A673 (cell line): ENCODE results near the gene EBF4. TPM values are rescaled to one million over a fixed set of nuclear protein-coding genes. Genes with fewer than 3 reads are reported as not detected.

Source experiments
- BruUV-seq: library from RNA; stranded (reverse); fragments of 400-500 nt; replicated peaks from 2 replicates; lab custom pipeline; 2021; lab: Mats Ljungman, UMichigan
- CTCF ChIA-PET: fragments of 300-600 bp; sonication (Branson Sonifier 250); formaldehyde crosslinking; loops from one replicate; lab custom pipeline; 2022; ENCODE audit warnings: antibody characterized with exemption; lab: Charles Lee
- POLR2A ChIA-PET: fragments of 300-600 bp; sonication (Branson Sonifier 250); formaldehyde crosslinking; loops from one replicate; lab custom pipeline; 2022; ENCODE audit warnings: antibody characterized with exemption; ENCODE audit not compliant: low non-redundant PET; lab: Charles Lee
- DNase-seq: peaks from one replicate; pipeline ENCODE4 v3.0.0-alpha.2; 2015; ENCODE audit warnings: low spot score
- H3K27ac ChIP-seq: fragments of 200-600 bp; sonication (generic); 2 replicates; pipeline ENCODE4 v1.5.1; 2016; ENCODE audit warnings: mixed run types, low read depth, mild to moderate bottlenecking, mixed read lengths, antibody characterized with exemption, low read length; ENCODE audit not compliant: poor library complexity, severe bottlenecking
- H3K27me3 ChIP-seq: fragments of 200-600 bp; sonication (generic); replicated peaks from 2 replicates; pipeline ENCODE4 v1.6.1; 2017; ENCODE audit warnings: mixed run types, low read depth, mild to moderate bottlenecking, mixed read lengths, antibody characterized with exemption, low read length; ENCODE audit not compliant: insufficient read depth, poor library complexity
- H3K36me3 ChIP-seq: fragments of 200-600 bp; sonication (generic); 2 replicates; pipeline ENCODE4 v1.6.1; 2016; ENCODE audit warnings: mixed run types, mild to moderate bottlenecking, mixed read lengths, antibody characterized with exemption, low read length; ENCODE audit not compliant: insufficient read depth, poor library complexity, severe bottlenecking
- H3K4me1 ChIP-seq: fragments of 200-600 bp; sonication (generic); 2 replicates; pipeline ENCODE4 v1.6.1; 2017; ENCODE audit warnings: mixed run types, mild to moderate bottlenecking, mixed read lengths, antibody characterized with exemption, low read length; ENCODE audit not compliant: insufficient read depth, poor library complexity, severe bottlenecking
- H3K4me3 ChIP-seq: fragments of 200-600 bp; sonication (generic); 2 replicates; pipeline ENCODE4 v1.5.1; 2016; ENCODE audit warnings: low read depth, mixed run types, mild to moderate bottlenecking, mixed read lengths, low read length; ENCODE audit not compliant: poor library complexity, severe bottlenecking
- H3K9me3 ChIP-seq: fragments of 200-600 bp; sonication (generic); 2 replicates; pipeline ENCODE4 v1.6.1; 2016; ENCODE audit warnings: mixed run types, low read depth, mild to moderate bottlenecking, mixed read lengths, antibody characterized with exemption, low read length; ENCODE audit not compliant: poor library complexity, severe bottlenecking
- EZH2 ChIP-seq: fragments of 200-600 bp; sonication (generic); IDR thresholded peaks from 2 replicates; pipeline ENCODE4 v1.6.1; 2017; ENCODE audit warnings: borderline replicate concordance, low read depth, mild to moderate bottlenecking, mixed read lengths, antibody characterized with exemption, low read length; ENCODE audit not compliant: poor library complexity, severe bottlenecking
- intact Hi-C: fragments of 100-400 bp; cut with micrococcal nuclease; formaldehyde crosslinking; loops from one replicate; pipeline ENCODE4 v1.10.0; 2022; ENCODE audit not compliant: unreplicated experiment
- total RNA-seq: library from RNA; stranded (reverse); gene quantifications from 2 replicates; pipeline ENCODE4 v1.2.3, GENCODE V29; 2021
- TF ChIP-seq, protein P1 (sequence below): fragments of 300-800, 200-600 bp; sonication (generic); conservative IDR thresholded peaks from 2 replicates; pipeline ENCODE4 v1.5.1; 2017; ENCODE audit warnings: low read depth, mild to moderate bottlenecking, antibody characterized with exemption, low read length, moderate library complexity, mixed read lengths

The EBF4 gene
- total RNA-seq, 1 experiment from 2014 or later: 0.52 TPM

DNA sequence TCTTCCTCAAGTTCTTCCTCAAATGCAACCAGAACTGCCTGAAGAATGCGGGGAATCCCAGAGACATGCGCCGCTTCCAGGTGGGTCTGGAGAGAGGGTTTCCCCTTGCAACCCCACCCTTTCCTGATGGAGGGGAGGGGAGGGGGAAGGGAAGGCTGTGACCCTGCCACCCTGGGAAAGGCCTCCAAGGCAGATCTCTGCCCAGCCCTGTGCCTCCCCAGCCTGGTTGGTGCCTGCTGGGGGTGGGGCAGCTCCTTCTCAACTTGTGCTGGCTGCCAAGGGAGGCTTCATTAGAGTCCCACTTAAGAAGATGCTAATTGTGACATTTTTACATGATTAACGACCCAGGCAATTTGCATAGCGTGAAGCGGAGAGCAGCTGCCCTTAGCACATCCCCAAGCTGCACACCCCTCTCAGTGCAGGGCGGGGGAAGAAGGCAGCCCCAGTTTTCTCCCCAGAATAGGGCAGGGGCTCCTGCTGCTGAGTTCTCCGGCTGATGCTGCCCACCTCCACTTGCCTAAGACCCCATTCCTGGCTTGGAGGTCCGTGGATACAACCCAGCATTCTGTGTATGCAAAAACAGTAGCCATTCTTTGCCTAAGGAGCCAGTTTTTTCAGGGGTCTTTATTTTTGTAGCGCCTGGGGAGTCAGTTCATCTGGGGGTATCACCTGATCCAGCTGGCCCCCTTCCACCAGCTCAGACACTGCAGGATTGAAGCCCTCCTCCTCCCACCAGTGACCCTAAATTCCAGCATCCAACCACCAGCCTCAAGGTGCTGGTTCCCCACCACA lies 56.2 kb downstream of the EBF4 start:
- Histone ChIP-seq H3K36me3 (no peaks in the 10 kb centered on the region), H3K27ac (no peak overlapping the region), H3K9me3 (no peaks in the 10 kb centered on the region), H3K4me1 (peaks cover 5% of the 10 kb centered on the region), H3K27me3 (peaks cover 45% of the 10 kb centered on the region), H3K4me3 (no peak overlapping the region)
- POLR2A ChIA-PET: no interaction called here
- CTCF ChIA-PET: no interaction called here
- TF ChIP-seq EZH2: no peak
- TF ChIP-seq, protein P1, sequence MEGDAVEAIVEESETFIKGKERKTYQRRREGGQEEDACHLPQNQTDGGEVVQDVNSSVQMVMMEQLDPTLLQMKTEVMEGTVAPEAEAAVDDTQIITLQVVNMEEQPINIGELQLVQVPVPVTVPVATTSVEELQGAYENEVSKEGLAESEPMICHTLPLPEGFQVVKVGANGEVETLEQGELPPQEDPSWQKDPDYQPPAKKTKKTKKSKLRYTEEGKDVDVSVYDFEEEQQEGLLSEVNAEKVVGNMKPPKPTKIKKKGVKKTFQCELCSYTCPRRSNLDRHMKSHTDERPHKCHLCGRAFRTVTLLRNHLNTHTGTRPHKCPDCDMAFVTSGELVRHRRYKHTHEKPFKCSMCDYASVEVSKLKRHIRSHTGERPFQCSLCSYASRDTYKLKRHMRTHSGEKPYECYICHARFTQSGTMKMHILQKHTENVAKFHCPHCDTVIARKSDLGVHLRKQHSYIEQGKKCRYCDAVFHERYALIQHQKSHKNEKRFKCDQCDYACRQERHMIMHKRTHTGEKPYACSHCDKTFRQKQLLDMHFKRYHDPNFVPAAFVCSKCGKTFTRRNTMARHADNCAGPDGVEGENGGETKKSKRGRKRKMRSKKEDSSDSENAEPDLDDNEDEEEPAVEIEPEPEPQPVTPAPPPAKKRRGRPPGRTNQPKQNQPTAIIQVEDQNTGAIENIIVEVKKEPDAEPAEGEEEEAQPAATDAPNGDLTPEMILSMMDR: no peak
- no peak for DNase-seq
- no TSS peak for BruUV-seq
- intact Hi-C loops: loop anchor here (10.0 kb wide), 1 partner anchor 246 kb away; no protein-coding TSS in a partner anchor

DNA sequence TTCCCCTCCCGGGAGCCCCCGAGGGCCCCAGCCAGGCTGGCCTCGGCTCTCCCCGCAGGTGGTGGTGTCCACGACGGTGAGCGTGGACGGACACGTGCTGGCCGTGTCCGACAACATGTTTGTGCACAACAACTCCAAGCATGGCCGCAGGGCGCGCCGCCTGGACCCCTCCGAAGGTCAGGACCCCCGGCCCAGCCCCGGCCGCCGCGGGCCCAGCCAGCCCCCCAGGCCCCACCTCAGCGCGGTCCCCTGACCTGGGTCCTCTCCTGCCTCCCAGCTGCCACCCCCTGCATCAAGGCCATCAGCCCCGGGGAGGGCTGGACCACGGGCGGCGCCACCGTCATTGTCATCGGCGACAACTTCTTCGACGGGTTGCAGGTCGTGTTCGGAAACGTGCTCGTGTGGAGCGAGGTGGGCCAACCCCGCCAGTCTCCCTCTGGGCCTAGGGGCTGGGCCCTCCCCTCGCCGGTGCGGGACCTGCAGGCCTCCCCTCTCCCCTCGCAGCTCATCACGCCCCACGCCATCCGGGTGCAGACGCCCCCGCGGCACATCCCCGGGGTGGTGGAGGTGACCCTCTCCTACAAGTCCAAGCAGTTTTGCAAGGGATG lies 56.9 kb downstream of the EBF4 start:
- Histone ChIP-seq H3K27ac (no peak overlapping the region), H3K9me3 (no peaks in the 10 kb centered on the region), H3K4me3 (no peak overlapping the region), H3K4me1 (peaks cover 5% of the 10 kb centered on the region), H3K27me3 (peaks cover 47% of the 10 kb centered on the region), H3K36me3 (no peaks in the 10 kb centered on the region)
- ChIA-PET POLR2A (no interaction called here), CTCF (no interaction called here)
- no peak for TF ChIP-seq EZH2
- TF ChIP-seq, protein P1: no peak
- intact Hi-C loops: loop anchor here (10.0 kb wide), 1 partner anchor 245 kb away; no protein-coding TSS in a partner anchor
- no peak for DNase-seq
- BruUV-seq: no TSS peak

DNA sequence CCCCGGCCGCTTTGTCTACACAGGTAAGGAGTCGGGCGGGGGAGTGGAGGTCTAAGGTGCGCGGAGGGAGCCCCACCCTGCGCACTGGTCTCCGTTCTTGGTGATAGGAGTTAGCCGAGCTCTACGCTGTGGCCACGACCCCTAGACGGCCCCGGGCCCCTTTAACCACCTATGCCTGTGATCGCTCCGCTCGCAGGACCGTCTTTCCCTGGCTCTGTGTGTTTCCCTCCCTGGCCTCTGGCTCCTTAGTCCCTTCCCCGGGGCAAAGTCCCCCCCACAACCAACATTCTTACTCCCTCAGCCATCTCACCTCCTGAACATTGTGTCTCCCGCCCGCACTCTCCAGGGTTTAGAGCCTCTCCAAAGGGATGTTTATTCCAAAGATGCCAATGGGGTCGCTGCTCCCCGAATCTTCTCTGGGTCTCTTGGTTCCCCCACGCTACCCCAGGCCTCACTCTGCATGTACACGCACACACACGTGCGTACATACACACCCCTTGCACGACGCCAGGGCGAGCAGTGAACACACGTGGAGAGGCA lies 57.4 kb downstream of the EBF4 start:
- intact Hi-C loops: loop anchor here (10.0 kb wide), 1 partner anchor 245 kb away; no protein-coding TSS in a partner anchor
- H3K36me3 ChIP-seq: no peaks in the 10 kb centered on the region
- H3K27ac ChIP-seq: no peak overlapping the region
- peaks cover 47% of the 10 kb centered on the region for H3K27me3 ChIP-seq
- no peak overlapping the region for H3K4me3 ChIP-seq
- ChIA-PET CTCF (interaction anchor here (0.7 kb wide), 1 partner anchor 317 kb away, joined by 3 read pairs; no protein-coding TSS in a partner anchor), POLR2A (no interaction called here)
- H3K9me3 ChIP-seq: no peaks in the 10 kb centered on the region
- no peak for TF ChIP-seq EZH2
- TF ChIP-seq, protein P1: no peak
- no peak for DNase-seq
- no TSS peak for BruUV-seq
- peaks cover 5% of the 10 kb centered on the region for H3K4me1 ChIP-seq
